T-helper 22 cell (primary cell): ENCODE results near the gene ROPN1L.

Experiments
- DNase-seq: peaks from one replicate; pipeline ENCODE4 v3.0.0-alpha.2; 2020; ENCODE audit warnings: low read depth

The ROPN1L gene

DNA sequence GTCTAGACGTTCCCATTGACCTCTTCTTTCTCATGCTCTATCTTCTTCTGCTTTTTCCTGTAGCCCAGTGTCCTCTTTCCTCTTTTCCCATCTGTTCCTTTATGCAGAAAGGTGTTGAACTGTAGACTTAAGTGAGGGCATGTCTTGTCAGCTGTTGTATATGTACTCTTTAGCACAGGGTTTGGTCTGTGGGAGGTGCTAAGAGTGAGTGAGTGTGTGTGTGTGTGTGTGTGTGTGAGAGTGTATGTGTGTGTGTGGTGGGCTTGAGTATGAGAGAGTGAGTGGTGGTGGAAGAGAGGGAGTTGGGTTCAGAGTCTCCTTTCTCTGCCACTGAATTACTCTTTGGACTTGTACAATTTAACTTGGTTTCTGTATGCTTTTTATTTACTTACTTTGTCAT, 10.3 kb upstream of the ROPN1L start:
- DNase-seq: no peak

- DNase-seq: no peak
Measured at GRCh38 chr5:10432059-10433008, 9.3 kb upstream of the ROPN1L start.

GRCh38 chr5:10434392-10434791, 7.3 kb upstream of the ROPN1L start:
- DNase-seq: no peak

DNA sequence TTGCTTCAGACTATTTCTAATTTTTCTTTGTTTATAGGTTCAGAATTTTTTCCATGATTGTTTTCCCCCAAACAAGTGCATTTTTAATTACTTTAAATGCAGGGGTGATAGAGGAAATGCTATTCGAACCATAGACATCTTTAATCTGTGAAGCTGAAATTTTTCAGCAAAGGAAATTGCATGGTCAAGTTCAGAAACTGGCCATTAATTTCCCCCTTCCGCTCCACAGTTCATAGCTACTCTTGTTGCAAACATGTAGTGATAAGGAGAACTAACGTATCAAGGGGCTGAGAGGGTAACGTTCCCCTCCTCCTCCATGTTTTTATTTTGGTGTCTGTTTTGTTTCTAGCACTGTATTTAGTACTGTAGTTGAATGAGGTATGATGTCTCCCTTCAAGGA, 3.4 kb upstream of the ROPN1L start:
- DNase-seq: no peak

GRCh38 chr5:10439692-10440091, 2.0 kb upstream of the ROPN1L start:
- no peak for DNase-seq

DNA sequence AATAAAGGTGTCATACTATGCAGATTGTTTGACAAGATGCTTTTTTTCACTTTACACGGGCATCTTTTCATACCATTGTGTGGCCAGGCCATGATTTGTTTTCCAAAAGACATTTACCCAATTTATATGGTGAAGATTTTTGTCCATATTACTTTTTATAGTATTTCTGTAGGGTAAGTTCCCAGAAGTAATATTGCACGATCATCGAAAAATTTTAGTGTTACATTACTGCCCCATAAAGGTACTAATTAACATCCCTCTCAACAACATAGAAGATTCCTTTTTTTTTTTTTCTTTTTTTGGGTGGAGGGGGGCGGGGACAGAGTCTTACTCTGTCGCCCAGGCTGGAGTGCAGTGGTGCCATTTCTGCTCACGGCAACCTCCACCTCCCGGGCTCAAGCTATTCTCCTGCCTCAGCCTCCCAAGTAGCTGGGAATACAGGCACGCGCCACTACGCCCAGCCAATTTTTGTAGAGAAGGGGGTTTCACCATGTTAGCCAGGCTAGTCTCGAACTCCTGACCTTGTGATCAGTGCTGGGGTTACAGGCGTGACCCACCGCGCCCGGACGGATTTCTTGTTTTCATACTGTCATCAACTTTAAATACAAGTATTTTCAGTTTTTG, 1.2 kb upstream of the ROPN1L start:
- no peak for DNase-seq

- peak; percentile 3 for DNase-seq
Measured at GRCh38 chr5:10441992-10442435, 335 bp downstream of the ROPN1L start.

DNA sequence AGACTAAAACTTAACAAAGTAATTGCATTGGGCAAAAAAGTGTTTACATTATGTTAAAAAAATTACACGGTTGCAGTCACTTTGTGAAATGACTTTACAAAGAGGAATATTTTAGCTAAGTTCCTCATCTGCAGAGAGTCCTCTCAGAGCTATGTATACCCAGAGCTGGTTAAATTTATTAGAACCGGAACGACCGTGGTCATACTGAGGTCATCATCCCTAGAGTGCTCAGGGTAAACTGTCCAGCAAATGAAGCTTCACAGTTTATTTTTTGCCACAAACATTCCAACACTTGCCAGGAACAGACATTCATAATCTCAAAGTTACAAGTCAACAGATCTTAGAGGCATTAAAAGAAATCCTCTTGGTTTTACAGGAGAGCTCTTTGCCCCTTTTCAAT, 897 bp downstream of the ROPN1L start:
- no peak for DNase-seq

GRCh38 chr5:10445352-10445751, 3.7 kb downstream of the ROPN1L start:
- no peak for DNase-seq

GRCh38 chr5:10446490-10446889, 4.8 kb downstream of the ROPN1L start:
- no peak for DNase-seq

DNA sequence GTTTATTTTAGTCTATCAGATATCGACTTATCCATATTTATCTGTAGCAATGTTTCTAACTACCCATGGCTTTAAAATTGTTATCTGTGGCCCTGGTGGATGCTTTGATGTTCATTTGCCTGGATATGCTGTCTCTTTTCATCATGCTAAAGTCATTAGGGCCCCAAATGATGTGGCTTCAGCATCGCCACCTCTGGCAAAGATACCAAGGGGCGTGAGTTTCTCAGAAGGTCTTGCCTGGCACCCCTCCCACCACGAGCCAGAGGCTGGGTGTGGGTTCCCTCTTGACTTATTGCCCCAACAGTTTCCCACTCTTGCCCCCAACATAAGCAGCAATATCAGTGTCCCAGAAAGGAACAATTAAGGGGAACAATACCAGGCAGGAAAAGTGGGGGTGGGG, 5.4 kb downstream of the ROPN1L start:
- DNase-seq: no peak

- no peak for DNase-seq
Measured at GRCh38 chr5:10448754-10449360, 7.2 kb downstream of the ROPN1L start.

DNA sequence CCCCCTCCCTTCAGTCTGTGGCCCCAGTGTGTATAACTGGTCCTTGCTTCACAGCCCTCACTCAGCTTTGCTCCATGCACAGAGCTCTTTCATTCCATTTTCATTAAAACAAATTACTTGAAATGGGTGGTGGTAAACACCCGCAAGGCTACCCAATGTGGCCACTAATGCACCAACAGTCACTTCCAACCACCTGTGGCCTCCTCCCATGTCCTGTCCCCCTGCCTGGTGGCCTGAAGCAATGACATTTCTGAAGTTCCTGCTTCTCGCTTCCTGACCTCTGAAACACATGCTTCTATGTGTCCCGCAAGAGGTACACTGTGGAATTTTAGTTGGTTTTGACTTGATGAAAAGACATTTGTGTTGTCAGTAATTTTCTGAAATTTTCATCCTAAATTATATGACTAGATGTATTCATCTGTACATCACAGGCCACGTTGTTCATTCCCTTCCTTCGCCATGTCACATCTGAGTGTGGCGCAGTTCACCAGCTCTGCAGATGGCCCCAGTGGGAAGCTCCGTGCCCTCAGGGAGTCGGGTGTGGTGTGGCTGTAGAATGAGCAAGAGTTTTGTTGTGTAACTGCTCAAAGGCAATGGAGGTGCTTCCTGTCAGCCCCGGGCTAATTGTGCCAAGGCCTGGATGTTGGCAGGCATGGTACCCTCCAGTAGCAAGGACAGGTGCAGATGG, 9.6 kb downstream of the ROPN1L start:
- DNase-seq: no peak

DNA sequence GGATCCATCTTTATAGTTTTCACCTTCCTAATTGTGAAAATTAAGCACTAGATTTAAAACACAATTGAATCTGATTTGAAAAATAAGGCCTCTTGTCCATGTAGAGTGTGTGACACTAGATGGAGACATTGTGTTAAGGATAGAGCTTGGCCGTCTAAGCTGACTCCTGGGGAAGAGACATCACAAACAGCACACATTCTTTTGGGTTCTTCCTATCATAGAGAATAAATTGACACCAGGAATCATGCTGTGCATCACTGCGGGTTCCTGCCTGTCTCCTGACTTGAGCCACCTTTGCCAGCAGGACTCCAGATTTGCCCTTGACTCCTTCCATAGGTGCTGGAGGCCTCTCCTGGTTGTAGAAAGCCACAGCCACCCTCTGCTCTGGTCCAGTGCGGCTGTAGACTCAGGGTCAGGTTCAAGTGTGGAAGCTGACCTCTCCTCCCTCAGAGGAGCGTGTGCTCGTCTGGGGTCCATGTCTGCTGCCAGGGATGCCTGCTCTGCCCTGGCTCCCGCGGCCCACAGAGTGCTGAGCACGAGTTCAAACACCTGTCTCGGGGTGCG, 11.2 kb downstream of the ROPN1L start:
- DNase-seq: no peak

GRCh38 chr5:10453545-10453944, 11.9 kb downstream of the ROPN1L start:
- DNase-seq: no peak

DNA sequence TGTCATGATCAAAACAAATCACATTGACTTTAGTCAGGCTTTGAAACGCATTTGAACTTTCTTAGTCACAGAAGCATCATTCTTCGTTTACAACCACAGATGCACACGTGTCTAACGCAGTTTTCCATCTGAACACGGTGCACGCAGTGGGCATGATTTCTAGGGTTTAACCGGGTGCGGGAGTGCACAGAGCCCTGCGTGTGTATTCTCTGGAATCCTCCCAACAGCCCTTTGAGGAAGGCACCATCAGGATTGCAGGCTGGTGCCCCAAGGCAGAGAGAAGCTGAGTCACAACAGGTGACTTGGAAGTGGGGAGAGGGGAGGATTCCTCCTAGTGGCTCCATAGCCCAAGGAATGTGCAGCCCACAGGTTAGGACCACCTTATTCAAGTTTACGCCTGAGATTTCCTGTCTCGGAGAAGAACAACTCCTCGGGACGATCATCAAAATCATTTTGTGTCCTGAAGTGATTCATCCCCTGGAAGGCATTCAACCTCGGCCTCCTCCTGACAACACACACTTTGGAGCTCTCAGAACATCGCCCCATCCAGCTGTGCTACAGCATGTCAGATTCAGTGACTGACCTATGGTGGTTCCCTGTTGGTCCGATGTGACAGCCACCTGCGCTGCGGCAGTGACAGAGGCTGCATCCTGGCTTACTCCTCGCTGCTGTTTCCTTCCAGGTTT, 13.1 kb downstream of the ROPN1L start:
- DNase-seq: no peak

DNA sequence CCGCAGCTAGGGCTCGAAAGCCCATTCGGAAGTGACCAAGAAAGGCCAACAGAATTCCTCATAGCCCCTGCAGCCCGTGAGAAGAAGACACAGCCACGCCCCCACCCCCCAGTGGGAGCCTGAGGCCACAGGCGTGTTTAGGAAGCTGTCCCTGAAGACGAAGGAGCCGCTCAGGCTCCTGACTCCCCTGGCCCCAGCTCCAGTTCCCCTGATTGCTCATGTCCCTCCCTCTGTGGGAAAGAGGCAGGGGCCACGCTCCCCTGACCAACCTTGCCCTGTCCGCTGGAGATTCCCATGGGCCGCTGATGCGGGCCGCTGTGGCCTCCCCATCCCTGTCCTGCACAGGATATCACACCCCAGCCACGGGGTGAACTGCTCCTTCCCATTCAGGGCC, 13.6 kb downstream of the ROPN1L start:
- DNase-seq: no peak

DNA sequence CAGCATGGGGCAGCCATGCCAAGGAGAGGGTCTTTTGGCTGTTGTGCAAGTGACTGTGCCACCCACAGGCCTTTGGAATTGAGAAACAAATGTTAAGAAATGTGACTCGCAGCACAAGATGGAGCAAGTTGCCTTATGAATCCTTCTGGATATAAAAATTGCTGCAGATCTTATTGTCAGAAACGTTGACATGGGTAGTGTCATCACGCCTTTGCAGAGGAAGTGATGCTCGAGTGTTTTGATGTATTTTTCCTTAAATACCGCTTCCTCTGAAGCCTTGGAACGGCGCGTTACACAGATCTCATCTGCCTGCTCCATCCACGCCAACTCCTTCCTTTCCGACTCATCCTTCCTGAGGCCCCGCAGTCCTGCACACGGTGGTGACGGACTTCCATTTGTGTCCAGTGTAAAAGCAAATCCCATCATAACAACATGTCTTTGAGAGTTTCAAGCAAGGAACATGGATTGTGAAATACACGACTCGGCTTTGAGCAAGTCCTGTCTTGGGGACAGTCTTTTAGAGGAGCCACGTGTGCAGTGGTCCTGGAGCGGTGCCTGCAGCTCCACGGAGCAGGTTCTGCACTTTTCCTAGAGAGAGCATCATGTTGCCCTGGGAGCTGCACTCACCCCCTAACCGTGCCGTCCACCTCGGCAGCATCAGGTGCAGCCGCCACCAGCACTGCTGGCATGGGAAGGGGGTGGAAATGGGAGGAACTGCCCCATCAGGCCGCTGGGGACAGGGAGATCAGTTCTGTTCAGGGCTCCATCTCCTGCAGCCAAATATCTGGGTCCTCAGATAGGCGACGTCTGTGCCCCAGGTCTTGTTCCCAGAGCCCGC, 15.1 kb downstream of the ROPN1L start:
- no peak for DNase-seq

- DNase-seq: no peak
Measured at GRCh38 chr5:10457682-10458574, 16.2 kb downstream of the ROPN1L start.
